ENCODE measurements around the gene KLHDC4.

The KLHDC4 gene

GRCh38 chr16:87697792-87698191 lies 68.0 kb downstream of the KLHDC4 start:
- no peak for DNase-seq

GRCh38 chr16:87697256-87697655 lies 68.5 kb downstream of the KLHDC4 start:
- no peak for DNase-seq

DNA sequence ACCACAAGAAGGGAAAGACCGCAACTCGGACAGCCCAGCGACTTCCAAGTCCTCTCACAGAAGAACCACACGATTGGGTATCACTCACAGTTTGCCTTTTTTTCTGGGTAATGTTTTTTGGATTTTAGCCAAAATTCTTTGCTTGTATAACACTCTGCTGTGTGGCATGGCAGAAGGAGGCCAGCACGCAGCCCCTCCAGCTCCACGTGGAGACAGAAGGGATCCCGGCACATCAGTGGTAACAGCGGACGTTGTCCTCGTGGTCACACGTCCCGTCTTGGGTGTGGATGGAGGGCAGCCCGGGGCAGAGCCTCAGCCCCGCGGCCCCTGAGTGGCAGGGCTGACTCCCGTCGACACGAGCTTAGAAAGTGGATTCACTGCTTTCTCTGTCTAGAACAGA lies 69.1 kb downstream of the KLHDC4 start:
- no peak for DNase-seq

GRCh38 chr16:87695534-87695933 lies 70.3 kb downstream of the KLHDC4 start:
- no peak for DNase-seq

DNA sequence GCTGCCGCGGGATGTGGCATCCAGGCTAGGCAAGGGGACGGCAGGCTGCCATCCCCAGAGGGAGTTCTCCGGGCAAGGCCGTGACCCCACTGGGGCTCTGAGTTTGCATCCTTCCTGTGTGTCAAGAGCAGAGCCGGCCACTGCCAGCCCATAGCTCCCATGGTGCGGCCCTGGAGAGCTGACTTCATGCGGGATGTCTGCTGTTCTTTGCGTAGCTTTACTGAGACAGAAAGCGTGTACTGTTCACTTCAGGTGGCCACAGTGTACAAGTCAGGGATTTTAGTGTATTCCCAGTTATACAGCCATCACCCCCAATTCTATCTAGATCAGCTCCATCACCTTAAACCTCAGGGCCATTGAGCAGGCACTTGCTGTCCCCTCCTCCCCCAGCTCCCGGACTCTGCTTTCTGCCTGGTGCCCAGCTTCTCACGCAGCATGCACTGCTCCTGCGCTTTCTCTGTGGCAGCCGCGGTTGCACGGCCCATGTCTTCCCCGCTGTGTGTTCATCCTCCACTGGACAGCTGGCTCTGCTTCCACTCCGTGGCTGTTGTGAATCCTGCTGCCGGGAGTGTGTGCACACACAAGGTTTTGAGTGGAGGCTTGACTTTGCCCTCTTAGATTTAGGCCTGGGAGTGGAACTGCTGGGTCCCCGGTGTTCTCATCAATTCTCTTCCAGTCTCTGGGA lies 71.2 kb downstream of the KLHDC4 start:
- no peak for DNase-seq

GRCh38 chr16:87693827-87694226 lies 72.0 kb downstream of the KLHDC4 start:
- no peak for DNase-seq

DNA sequence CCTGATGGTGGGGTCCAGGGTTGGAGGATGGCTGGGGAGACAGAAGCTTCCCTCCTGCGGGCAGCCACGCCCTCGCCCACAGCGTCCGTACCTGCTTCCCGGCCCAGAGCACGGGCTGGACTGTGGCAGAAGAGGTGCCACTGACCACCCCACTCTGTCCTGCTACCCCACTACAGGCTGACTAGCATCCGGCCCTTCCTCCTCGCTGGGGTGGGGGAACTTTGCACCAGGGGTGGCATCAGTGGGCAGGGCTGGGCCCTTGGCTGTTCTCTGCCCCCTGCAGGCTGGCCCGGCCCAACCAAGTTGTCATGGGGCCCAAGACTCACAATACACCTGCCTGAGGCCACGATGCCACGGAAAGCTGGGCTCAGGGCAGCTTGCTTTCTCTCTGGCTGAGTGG lies 73.0 kb downstream of the KLHDC4 start:
- DNase-seq = no peak

GRCh38 chr16:87692176-87692575 lies 73.6 kb downstream of the KLHDC4 start:
- no peak for DNase-seq

- no peak for DNase-seq
Observed at GRCh38 chr16:87691686-87692079, 74.1 kb downstream of the KLHDC4 start.

- no peak for DNase-seq
Observed at GRCh38 chr16:87690911-87691685, 74.7 kb downstream of the KLHDC4 start.

GRCh38 chr16:87689956-87690465 lies 75.8 kb downstream of the KLHDC4 start:
- DNase-seq = no peak

DNA sequence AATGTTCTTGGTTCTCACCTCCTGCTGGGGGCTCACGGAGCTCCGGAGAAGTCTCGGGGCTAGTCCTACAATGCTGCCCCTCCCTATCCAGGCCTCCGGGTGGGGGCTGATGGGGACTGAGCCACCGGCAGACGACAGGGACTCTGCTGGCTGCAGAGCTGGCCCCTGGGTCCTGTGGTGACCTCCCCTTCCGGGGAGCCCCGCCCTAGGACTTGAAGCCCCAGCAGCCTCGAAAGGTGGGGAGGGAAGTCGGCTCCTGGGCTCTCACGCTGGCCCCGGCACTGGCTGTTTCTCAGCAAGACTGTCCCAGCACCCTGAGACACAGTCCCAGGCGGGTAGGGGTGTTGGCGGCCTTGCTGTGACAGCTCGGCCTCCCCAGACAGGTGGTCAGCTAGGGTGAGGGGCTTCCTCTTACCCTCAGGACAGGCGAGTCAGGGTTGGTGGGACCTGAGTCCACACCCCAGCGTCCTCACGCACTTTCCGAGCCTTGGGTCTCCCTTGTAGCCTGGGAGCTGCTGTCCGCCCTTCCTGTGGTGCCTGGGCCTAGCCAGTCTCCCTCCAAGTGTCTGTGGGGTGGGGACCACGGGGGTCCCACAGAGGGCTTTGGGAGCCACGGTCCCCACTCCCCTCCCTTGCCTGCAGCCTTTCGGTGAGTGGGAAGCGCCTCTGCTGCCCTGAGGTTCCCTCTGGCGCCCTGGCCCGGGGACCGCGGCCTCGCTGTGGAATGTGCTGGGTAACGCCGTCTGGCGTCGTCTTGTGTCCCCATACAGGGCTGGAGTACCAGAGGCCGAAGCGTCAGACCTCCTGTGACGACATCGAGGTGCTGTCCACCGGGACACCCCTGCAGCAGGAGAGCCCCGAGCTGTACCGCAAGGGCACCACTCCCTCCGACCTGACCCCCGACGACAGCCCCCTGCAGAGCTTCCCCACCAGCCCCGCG lies 76.6 kb downstream of the KLHDC4 start:
- DNase-seq = no peak

DNA sequence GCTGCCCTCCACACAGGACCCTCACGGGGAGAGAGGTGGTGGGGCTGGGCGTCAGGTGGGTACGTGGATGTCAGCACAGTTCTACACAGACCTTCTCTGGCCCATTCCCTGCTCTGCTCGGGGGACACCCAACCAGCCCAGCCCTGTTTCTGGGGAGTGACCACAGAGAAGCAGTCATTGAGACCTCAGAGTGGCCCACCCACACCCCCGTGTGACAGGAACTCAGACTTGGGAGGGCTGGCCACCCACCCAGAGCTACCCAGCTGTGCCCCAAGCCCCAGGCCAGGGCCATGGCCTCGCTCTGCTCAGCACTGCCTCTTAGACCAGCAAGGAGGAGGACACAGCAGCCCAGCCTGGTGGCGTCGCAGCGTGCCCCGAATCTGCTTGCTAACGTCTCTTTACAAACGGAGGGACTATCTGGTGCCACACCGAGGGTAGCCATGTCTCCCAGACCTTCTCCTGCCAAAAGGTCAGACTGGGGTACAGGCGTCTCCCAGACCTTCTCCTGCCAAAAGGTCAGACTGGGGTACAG lies 77.7 kb downstream of the KLHDC4 start:
- no peak for DNase-seq

GRCh38 chr16:87687126-87687910 lies 78.5 kb downstream of the KLHDC4 start:
- no peak for DNase-seq

GRCh38 chr16:87686697-87687096 lies 79.1 kb downstream of the KLHDC4 start:
- no peak for DNase-seq

DNA sequence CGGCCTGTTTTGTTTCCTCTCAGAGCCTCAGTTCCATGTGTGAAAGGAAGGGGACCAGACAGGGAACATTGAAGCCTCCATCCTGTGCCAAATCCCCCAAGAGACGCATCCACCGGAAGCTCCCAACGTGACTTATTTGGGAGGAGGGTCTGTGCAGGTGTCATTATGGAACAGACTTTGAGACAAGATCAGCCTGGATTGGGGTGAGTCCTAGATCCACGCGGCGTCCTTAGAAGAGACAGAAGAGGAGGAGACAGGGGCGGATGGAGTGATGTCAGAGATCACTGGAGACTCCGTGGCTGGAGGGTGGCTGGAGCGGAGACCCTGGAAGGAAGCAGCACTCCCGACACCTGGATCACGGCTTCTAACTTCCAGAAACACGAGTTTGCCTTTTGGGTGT lies 80.0 kb downstream of the KLHDC4 start:
- DNase-seq = no peak

GRCh38 chr16:87685405-87685755 lies 80.4 kb downstream of the KLHDC4 start:
- no peak for DNase-seq

DNA sequence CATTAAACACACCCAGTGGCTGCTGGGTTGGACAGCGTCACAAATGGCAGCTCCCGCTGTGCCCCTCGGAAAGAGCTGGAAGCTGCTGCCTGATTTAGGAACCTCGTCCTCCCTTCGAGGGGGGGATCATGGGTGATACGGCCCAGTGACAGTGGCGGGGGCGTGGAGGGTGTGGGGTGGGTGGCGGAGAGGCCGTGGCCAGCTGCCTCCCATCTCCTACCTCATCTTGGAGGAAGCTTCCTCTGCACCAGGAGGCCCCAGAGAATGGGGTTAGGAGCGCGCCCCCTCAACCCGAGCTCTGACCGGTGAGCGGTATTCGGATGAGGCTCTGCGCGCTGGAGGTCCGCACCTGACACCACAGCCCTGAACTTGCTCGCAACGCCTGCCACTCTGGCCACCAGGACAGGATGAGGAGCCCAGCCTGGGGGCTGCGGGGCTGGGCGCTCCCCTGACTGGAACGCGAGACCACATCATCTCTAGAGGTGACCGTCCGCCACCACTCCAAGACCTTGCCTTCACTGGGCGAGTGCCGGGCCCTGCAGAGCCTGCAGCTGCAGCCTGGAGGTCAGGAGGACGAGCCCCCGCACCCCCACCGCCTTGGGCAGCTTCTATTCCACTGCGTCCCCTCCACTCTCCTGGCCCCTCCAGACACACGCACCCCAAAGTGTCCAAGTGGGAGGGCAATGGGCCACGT lies 80.9 kb downstream of the KLHDC4 start:
- no peak for DNase-seq

DNA sequence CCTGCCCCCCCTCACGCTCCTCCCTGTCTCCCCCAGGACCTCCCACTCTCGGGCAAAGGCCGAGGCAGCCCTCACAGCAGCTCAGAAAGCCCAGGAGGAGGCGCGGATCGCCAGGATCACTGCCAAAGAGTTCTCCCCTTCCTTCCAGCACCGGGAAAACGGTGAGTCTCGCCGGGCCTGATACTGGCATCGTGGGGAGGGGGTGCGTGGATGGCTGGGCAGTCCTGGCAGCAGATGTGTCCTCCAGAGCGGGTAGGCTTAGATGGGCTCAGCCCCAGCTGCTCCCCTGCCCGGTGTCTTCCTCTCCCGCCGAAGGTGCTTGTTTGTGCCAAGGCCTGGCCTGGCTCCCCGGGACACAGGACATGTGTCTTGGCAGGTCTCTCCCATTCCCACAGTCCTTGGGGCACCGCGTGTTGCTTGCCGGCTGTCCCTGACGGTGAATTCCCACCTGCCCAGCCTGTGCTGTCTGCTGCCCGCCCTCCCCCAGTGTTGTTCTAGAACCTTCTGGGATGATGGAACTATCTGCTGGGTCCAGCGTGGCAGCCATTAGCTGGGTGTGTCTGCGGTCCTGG lies 81.6 kb downstream of the KLHDC4 start:
- no peak for DNase-seq

DNA sequence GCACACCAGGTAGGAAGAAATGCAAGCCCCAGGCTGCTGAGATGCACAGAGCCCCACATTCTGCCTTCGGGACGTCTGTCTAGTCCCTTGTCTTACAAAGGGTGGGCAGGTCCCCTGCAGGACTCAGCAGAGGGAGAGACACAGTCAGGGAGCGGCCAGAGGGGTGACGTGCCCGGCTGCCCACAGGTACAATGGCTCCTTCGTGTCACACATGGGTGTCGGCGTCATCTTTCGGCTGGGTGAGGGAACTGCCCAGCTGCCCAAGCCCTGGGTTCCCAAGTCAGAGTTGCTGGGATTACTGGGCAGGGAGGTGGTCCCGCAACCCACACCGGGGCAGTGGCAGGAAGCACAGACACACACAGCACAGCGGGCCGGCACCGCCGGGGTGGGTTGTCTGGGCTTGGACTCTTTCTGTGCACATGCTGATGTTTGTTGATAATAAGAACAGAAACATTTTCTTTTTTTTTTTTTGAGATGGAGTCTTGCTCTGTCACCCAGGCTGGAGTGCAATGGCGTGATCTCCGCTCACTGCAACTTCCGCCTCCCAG lies 82.9 kb downstream of the KLHDC4 start:
- DNase-seq = no peak

All from hippocampal formation (tissue), 2 donors.